Trophoblast cell (in vitro differentiated cells and primary cell): Measurements from ENCODE around the gene ESYT2.

Experiments
- DNase-seq, 2 donors: peaks; one replicate each; pipeline ENCODE4 v3.0.0-alpha.2; 2016
- H2AFZ ChIP-seq: 2 replicates; pipeline ENCODE4 v1.6.1; 2013; ENCODE audit warnings: low read length, moderate library complexity, mild to moderate bottlenecking; ENCODE audit not compliant: insufficient read depth, poor library complexity
- H2AK5ac ChIP-seq: 2 replicates; pipeline ENCODE4 v1.6.1; 2013; ENCODE audit warnings: mild to moderate bottlenecking, low read length
- H2BK120ac ChIP-seq: 2 replicates; pipeline ENCODE4 v1.6.1; 2013; ENCODE audit warnings: low read length, mild to moderate bottlenecking, moderate library complexity; ENCODE audit not compliant: insufficient read depth, poor library complexity
- H2BK12ac ChIP-seq: 2 replicates; pipeline ENCODE4 v1.6.1; 2013; ENCODE audit warnings: mild to moderate bottlenecking, low read length, moderate library complexity
- H2BK5ac ChIP-seq: 2 replicates; pipeline ENCODE4 v1.6.1; 2013; ENCODE audit warnings: low read length, low read depth, moderate library complexity, mild to moderate bottlenecking; ENCODE audit not compliant: poor library complexity
- H3K14ac ChIP-seq: 2 replicates; pipeline ENCODE4 v1.6.1; 2013; ENCODE audit warnings: mild to moderate bottlenecking, low read length
- H3K18ac ChIP-seq: 2 replicates; pipeline ENCODE4 v1.6.1; 2013; ENCODE audit warnings: mild to moderate bottlenecking, low read length
- H3K23ac ChIP-seq: 2 replicates; pipeline ENCODE4 v1.6.1; 2013; ENCODE audit warnings: low read length
- H3K27ac ChIP-seq: 2 replicates; pipeline ENCODE4 v1.5.1; 2013; ENCODE audit warnings: low read depth, mild to moderate bottlenecking, inconsistent platforms, low read length, moderate library complexity
- H3K27me3 ChIP-seq: 2 replicates; pipeline ENCODE4 v1.6.1; 2013; ENCODE audit warnings: inconsistent platforms, mild to moderate bottlenecking, low read length, moderate library complexity; ENCODE audit not compliant: insufficient read depth
- H3K36me3 ChIP-seq, 2 experiments: 1 replicate in 1 of 2; 2 replicates in 1 of 2; pipeline ENCODE4 v1.6.1; 2013; ENCODE audit warnings: low read length in 2 of 2, mild to moderate bottlenecking in 2 of 2, moderate library complexity in 1 of 2; ENCODE audit not compliant: insufficient read depth in 2 of 2, control insufficient read depth in 1 of 2
- H3K4ac ChIP-seq: 2 replicates; pipeline ENCODE4 v1.6.1; 2013; ENCODE audit warnings: low read depth, mild to moderate bottlenecking, low read length, moderate library complexity
- H3K4me1 ChIP-seq, 2 experiments: 1 replicate in 1 of 2; 2 replicates in 1 of 2; pipeline ENCODE4 v1.6.1; 2013; ENCODE audit warnings: low read length in 2 of 2, mild to moderate bottlenecking in 2 of 2, moderate library complexity in 1 of 2; ENCODE audit not compliant: insufficient read depth in 2 of 2, control insufficient read depth in 1 of 2
- H3K4me2 ChIP-seq: 2 replicates; pipeline ENCODE4 v1.6.1; 2013; ENCODE audit warnings: inconsistent platforms, mild to moderate bottlenecking, low read length, moderate library complexity
- H3K4me3 ChIP-seq: 2 replicates; pipeline ENCODE4 v1.5.1; 2013; ENCODE audit warnings: mild to moderate bottlenecking, low read depth, low read length, inconsistent platforms
- H3K79me1 ChIP-seq: one replicate; pipeline ENCODE4 v1.6.1; 2013; ENCODE audit warnings: low read length
- H3K79me2 ChIP-seq: 2 replicates; pipeline ENCODE4 v1.6.1; 2013; ENCODE audit warnings: low read length, mild to moderate bottlenecking; ENCODE audit not compliant: control insufficient read depth, insufficient read depth, poor library complexity
- H3K9ac ChIP-seq: 2 replicates; pipeline ENCODE4 v1.6.1; 2013; ENCODE audit warnings: mild to moderate bottlenecking, low read length
- H3K9me3 ChIP-seq: 2 replicates; pipeline ENCODE4 v1.6.1; 2013; ENCODE audit warnings: low read depth, mild to moderate bottlenecking, control low read depth, inconsistent platforms, low read length; ENCODE audit not compliant: insufficient read depth
- H4K12ac ChIP-seq: 2 replicates; pipeline ENCODE4 v1.6.1; 2013; ENCODE audit warnings: low read depth, mild to moderate bottlenecking, low read length, moderate library complexity
- H4K8ac ChIP-seq: 2 replicates; pipeline ENCODE4 v1.6.1; 2013; ENCODE audit warnings: low read depth, mild to moderate bottlenecking, low read length, moderate library complexity
- H4K91ac ChIP-seq: one replicate; pipeline ENCODE4 v1.6.1; 2013; ENCODE audit warnings: low read depth, mild to moderate bottlenecking, low read length, moderate library complexity
- WGBS: extraction: QIAGEN DNeasy Blood & Tissue Kit; methylation state at CpG from one replicate; pipeline ENCODE4 v1.1.7; 2013; ENCODE audit warnings: missing lambda C conversion rate; ENCODE audit not compliant: insufficient read length, insufficient coverage; ENCODE audit errors: extremely low coverage; 5-methylcytosine and 5-hydroxymethylcytosine counted together

ESYT2 gene

DNA sequence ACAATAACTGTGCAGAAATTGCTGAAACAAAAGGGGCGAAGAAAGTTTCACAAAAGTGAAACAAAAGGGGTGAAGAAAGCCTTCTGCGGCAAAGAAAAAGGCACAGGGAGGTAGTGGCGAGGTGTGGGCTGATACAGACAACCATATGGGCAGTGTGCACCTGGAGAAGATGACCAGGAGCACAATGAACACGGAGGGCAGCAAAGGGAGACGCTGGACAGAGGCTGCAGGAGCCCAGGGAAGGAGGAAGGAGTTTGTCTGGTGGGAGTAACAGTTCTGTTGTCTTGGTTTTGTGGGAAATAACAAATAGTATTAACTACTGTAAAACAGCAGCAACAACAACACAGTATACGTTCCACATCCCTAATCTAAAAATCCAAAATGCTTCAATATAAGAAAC is 42.4 kb downstream of the ESYT2 start:
- no peaks in the 10 kb centered on the region for H3K27me3 ChIP-seq
- no peak overlapping the region for H3K14ac ChIP-seq
- H4K12ac ChIP-seq = no peak overlapping the region
- H2AK5ac ChIP-seq = no peak overlapping the region
- H2BK5ac ChIP-seq = no peak overlapping the region
- no peak overlapping the region for H3K4me2 ChIP-seq
- H2AFZ ChIP-seq = no peak overlapping the region
- H3K23ac ChIP-seq = no peak overlapping the region
- WGBS = no CpG with 5 or more reads among the region's 6 CpGs
- no peak for DNase-seq
- no peak overlapping the region for H2BK120ac ChIP-seq
- no peak overlapping the region for H4K91ac ChIP-seq
- peaks cover 19 to 29% of the 10 kb centered on the region in 2 experiments for H3K36me3 ChIP-seq
- H3K9ac ChIP-seq = no peak overlapping the region
- H3K79me1 ChIP-seq = peaks cover 2% of the 10 kb centered on the region
- no peak overlapping the region for H3K27ac ChIP-seq
- peaks cover 5 to 6% of the 10 kb centered on the region in 2 experiments for H3K4me1 ChIP-seq
- H4K8ac ChIP-seq = no peak overlapping the region
- H3K79me2 ChIP-seq = no peaks in the 10 kb centered on the region
- no peak overlapping the region for H2BK12ac ChIP-seq
- H3K4ac ChIP-seq = no peak overlapping the region
- H3K4me3 ChIP-seq = no peak overlapping the region
- no peak overlapping the region for H3K18ac ChIP-seq
- H3K9me3 ChIP-seq = peaks cover 2% of the 10 kb centered on the region

DNA sequence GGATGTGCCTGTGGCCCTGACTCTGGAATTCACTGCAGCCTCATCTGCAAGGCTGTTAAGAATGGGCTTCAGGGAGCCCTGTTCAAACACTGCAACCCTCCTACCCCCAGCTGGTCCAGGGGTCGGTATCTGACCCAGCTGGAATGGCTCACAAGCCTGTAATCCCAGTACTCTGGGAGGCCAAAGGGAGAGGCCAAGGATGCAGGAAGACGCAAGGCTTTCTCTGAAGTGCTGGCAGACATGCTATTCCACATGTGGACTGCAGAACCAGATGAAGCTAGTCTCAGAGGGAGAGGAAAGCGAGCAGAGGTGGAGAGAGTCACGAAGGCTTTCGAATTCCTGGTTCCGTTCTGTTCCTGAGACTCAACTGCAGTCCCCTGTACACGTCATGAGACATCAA is 45.0 kb downstream of the ESYT2 start:
- no peak overlapping the region for H3K14ac ChIP-seq
- no peaks in the 10 kb centered on the region for H3K27me3 ChIP-seq
- no peak overlapping the region for H3K9ac ChIP-seq
- H2BK12ac ChIP-seq = no peak overlapping the region
- H3K4me3 ChIP-seq = no peak overlapping the region
- no peak overlapping the region for H2BK5ac ChIP-seq
- no CpG with 5 or more reads among the region's 7 CpGs for WGBS
- H3K79me2 ChIP-seq = no peaks in the 10 kb centered on the region
- H3K9me3 ChIP-seq = no peaks in the 10 kb centered on the region
- no peak overlapping the region for H3K18ac ChIP-seq
- H3K36me3 ChIP-seq = peaks cover 8 to 37% of the 10 kb centered on the region in 2 experiments
- no peak overlapping the region for H2AFZ ChIP-seq
- peaks cover 5 to 6% of the 10 kb centered on the region in 2 experiments for H3K4me1 ChIP-seq
- H2AK5ac ChIP-seq = no peak overlapping the region
- no peak overlapping the region for H2BK120ac ChIP-seq
- no peak overlapping the region for H4K12ac ChIP-seq
- no peak overlapping the region for H4K8ac ChIP-seq
- no peak for DNase-seq
- no peak overlapping the region for H4K91ac ChIP-seq
- no peaks in the 10 kb centered on the region for H3K79me1 ChIP-seq
- H3K27ac ChIP-seq = no peak overlapping the region
- no peak overlapping the region for H3K4ac ChIP-seq
- no peak overlapping the region for H3K4me2 ChIP-seq
- H3K23ac ChIP-seq = no peak overlapping the region

DNA sequence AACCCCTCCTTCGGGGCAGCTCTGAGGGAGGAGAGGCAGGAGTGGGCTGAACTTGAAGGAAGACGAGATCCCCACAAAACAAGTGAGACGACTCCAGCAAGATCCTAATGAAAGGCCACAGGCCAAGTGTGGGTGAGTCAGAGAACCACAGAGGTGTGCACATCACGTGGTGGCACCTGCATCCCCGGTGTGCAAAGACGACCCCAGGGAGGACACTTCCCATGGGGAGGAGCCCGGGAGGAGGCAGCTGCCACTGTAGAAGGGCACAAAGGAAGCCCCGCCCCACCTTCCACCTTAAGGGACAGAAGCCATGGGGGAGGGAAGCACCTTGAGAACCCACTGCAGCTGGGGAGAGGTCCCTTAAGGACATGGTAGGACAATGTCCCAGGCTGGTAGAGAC is 45.7 kb downstream of the ESYT2 start:
- no CpG with 5 or more reads among the region's 8 CpGs for WGBS
- Histone ChIP-seq H4K12ac (no peak overlapping the region), H3K79me2 (no peaks in the 10 kb centered on the region), H3K4ac (no peak overlapping the region), H3K14ac (no peak overlapping the region), H3K4me1 (peaks cover 5 to 6% of the 10 kb centered on the region in 2 experiments), H3K36me3 (peaks cover 8 to 37% of the 10 kb centered on the region in 2 experiments), H4K91ac (no peak overlapping the region), H4K8ac (no peak overlapping the region), H3K18ac (no peak overlapping the region), H3K9me3 (no peaks in the 10 kb centered on the region), H3K23ac (no peak overlapping the region), H2BK5ac (no peak overlapping the region), H3K9ac (no peak overlapping the region), H3K27me3 (no peaks in the 10 kb centered on the region), H3K27ac (no peak overlapping the region), H2BK12ac (no peak overlapping the region), H3K79me1 (no peaks in the 10 kb centered on the region), H3K4me3 (no peak overlapping the region), H2BK120ac (no peak overlapping the region), H3K4me2 (no peak overlapping the region), H2AK5ac (no peak overlapping the region), H2AFZ (no peak overlapping the region)
- DNase-seq = no peak

- no peak overlapping the region for H4K91ac ChIP-seq
- H3K4me2 ChIP-seq = no peak overlapping the region
- H3K14ac ChIP-seq = no peak overlapping the region
- H2AK5ac ChIP-seq = no peak overlapping the region
- H3K9ac ChIP-seq = no peak overlapping the region
- no peaks in the 10 kb centered on the region for H3K9me3 ChIP-seq
- no peak overlapping the region for H4K8ac ChIP-seq
- no peak overlapping the region for H3K27ac ChIP-seq
- no peak overlapping the region for H3K18ac ChIP-seq
- DNase-seq = peak; percentile 61 to 71
- H3K27me3 ChIP-seq = no peaks in the 10 kb centered on the region
- H4K12ac ChIP-seq = no peak overlapping the region
- H3K79me2 ChIP-seq = no peaks in the 10 kb centered on the region
- WGBS = no CpG with 5 or more reads among the region's 20 CpGs
- H3K4me1 ChIP-seq = peaks cover 5 to 6% of the 10 kb centered on the region in 2 experiments
- peaks cover 8 to 37% of the 10 kb centered on the region in 2 experiments for H3K36me3 ChIP-seq
- no peak overlapping the region for H2BK120ac ChIP-seq
- no peaks in the 10 kb centered on the region for H3K79me1 ChIP-seq
- H2AFZ ChIP-seq = no peak overlapping the region
- H2BK5ac ChIP-seq = no peak overlapping the region
- no peak overlapping the region for H3K23ac ChIP-seq
- no peak overlapping the region for H3K4ac ChIP-seq
- H2BK12ac ChIP-seq = no peak overlapping the region
- H3K4me3 ChIP-seq = no peak overlapping the region
These were observed 46.4 kb downstream of the ESYT2 start for GRCh38 chr7:158782761-158783401.
